WTC11 (cell line): ENCODE measurements around the gene RLN3. TPM values are rescaled to one million over a fixed set of nuclear protein-coding genes. Genes with fewer than 3 reads are reported as not detected.

Source experiments
- ATAC-seq: fragments of 200-7000 bp; cut with Tn5 transposase; 2 replicates; pipeline ENCODE4 v1.10.0; 2021; ENCODE audit warnings: mild to moderate bottlenecking, moderate library complexity
- CTCF ChIA-PET: fragments of 300-600 bp; sonication (Branson Sonifier 250); formaldehyde crosslinking; loops from one replicate; lab custom pipeline; 2021; ENCODE audit warnings: antibody characterized with exemption; lab: Charles Lee
- POLR2A ChIA-PET: fragments of 350-600 bp; sonication (Branson Sonifier 250); formaldehyde crosslinking; loops from one replicate; lab custom pipeline; 2021; ENCODE audit warnings: antibody characterized with exemption; lab: Charles Lee
- DNase-seq: peaks from one replicate; pipeline ENCODE4 v3.0.0; 2021; ENCODE audit warnings: low spot score
- H3K27ac Mint-ChIP-seq: 2 replicates; pipeline ENCODE4 v1.8.0; 2021; ENCODE audit warnings: mixed read lengths
- H3K27me3 Mint-ChIP-seq: 2 replicates; pipeline ENCODE4 v1.8.0; 2021; ENCODE audit warnings: low read depth, mild to moderate bottlenecking, moderate library complexity, mixed read lengths
- H3K36me3 Mint-ChIP-seq: 2 replicates; pipeline ENCODE4 v1.8.0; 2021; ENCODE audit warnings: mixed read lengths
- H3K4me1 Mint-ChIP-seq: 2 replicates; pipeline ENCODE4 v1.8.0; 2022; ENCODE audit warnings: mixed read lengths
- H3K4me3 Mint-ChIP-seq: 2 replicates; pipeline ENCODE4 v1.8.0; 2021; ENCODE audit warnings: mild to moderate bottlenecking, moderate library complexity, mixed read lengths
- H3K9me3 Mint-ChIP-seq: 2 replicates; pipeline ENCODE4 v1.8.0; 2021; ENCODE audit warnings: mixed read lengths
- ELF4 ChIP-seq: sonication (generic); formaldehyde crosslinking; IDR thresholded peaks from 2 replicates; pipeline ENCODE4 v1.8.1; 2022; ENCODE audit warnings: low read depth, mild to moderate bottlenecking, moderate library complexity, missing genetic modification reagents
- ESRRA ChIP-seq: sonication (generic); formaldehyde crosslinking; IDR thresholded peaks from 2 replicates; pipeline ENCODE4 v1.8.1; 2022; ENCODE audit warnings: mild to moderate bottlenecking, missing genetic modification reagents, borderline replicate concordance
- GRHL2 ChIP-seq: fragments of 250-450 bp; sonication (Bioruptor Pico); IDR thresholded peaks from 2 replicates; pipeline ENCODE4 v1.8.0; 2022; ENCODE audit warnings: mild to moderate bottlenecking, moderate library complexity; ENCODE audit not compliant: insufficient replicate concordance, severe bottlenecking
- GTF2I ChIP-seq: fragments of 250-450 bp; sonication (Bioruptor Pico); conservative IDR thresholded peaks from 2 replicates; pipeline ENCODE4 v1.4.0; 2021; ENCODE audit warnings: mild to moderate bottlenecking
- HMGA2 ChIP-seq: fragments of 250-450 bp; sonication (Bioruptor Pico); IDR thresholded peaks from 2 replicates; pipeline ENCODE4 v1.4.0; 2021; ENCODE audit warnings: mild to moderate bottlenecking, moderate library complexity
- IRF2 ChIP-seq: sonication (generic); formaldehyde crosslinking; IDR thresholded peaks from 2 replicates; pipeline ENCODE4 v1.8.0; 2022; ENCODE audit warnings: low read depth, missing genetic modification reagents, borderline replicate concordance
- NR1H2 ChIP-seq: sonication (generic); formaldehyde crosslinking; IDR thresholded peaks from 2 replicates; pipeline ENCODE4 v1.9.0; 2021; ENCODE audit warnings: mild to moderate bottlenecking, moderate library complexity, missing genetic modification reagents
- SOX15 ChIP-seq: fragments of 250-450 bp; sonication (Bioruptor Pico); IDR thresholded peaks from 2 replicates; pipeline ENCODE4 v1.9.0; 2021; ENCODE audit warnings: mild to moderate bottlenecking
- TCF7 ChIP-seq: sonication (generic); formaldehyde crosslinking; IDR thresholded peaks from 2 replicates; pipeline ENCODE4 v1.8.0; 2022; ENCODE audit warnings: mild to moderate bottlenecking, low read depth, missing genetic modification reagents, moderate library complexity
- TEAD1 ChIP-seq: sonication (generic); formaldehyde crosslinking; IDR thresholded peaks from 2 replicates; pipeline ENCODE4 v1.8.0; 2022; ENCODE audit warnings: mild to moderate bottlenecking, missing genetic modification reagents
- USF1 ChIP-seq: sonication (generic); formaldehyde crosslinking; IDR thresholded peaks from 2 replicates; pipeline ENCODE4 v1.8.0; 2022; ENCODE audit warnings: mild to moderate bottlenecking, missing genetic modification reagents
- ZNF138 ChIP-seq: sonication (generic); formaldehyde crosslinking; conservative IDR thresholded peaks from 2 replicates; pipeline ENCODE4 v1.8.1; 2022; ENCODE audit warnings: mild to moderate bottlenecking, moderate library complexity, missing genetic modification reagents
- ZNF281 ChIP-seq: sonication (generic); formaldehyde crosslinking; IDR thresholded peaks from 2 replicates; pipeline ENCODE4 v1.8.0; 2023; ENCODE audit warnings: mild to moderate bottlenecking, missing genetic modification reagents
- total RNA-seq: library from RNA; stranded (reverse); gene quantifications from 3 replicates; pipeline ENCODE4 v1.2.3, GENCODE V29; 2021
- TF ChIP-seq, protein P1 (sequence below): sonication (generic); formaldehyde crosslinking; IDR thresholded peaks from 2 replicates; pipeline ENCODE4 v1.8.1; 2023; ENCODE audit warnings: mild to moderate bottlenecking, missing genetic modification reagents, borderline replicate concordance
- TF ChIP-seq, protein P2 (sequence below): fragments of 250-450 bp; sonication (Bioruptor Pico); conservative IDR thresholded peaks from 2 replicates; pipeline ENCODE4 v1.9.0; 2021; ENCODE audit warnings: mild to moderate bottlenecking
- TF ChIP-seq, protein P3 (sequence below): sonication (generic); formaldehyde crosslinking; conservative IDR thresholded peaks from 2 replicates; pipeline ENCODE4 v1.8.1; 2022; ENCODE audit warnings: mild to moderate bottlenecking, missing genetic modification reagents

RLN3 gene
- total RNA-seq, 1 experiment from 2014 or later: not detected

GRCh38 chr19:14052470-14052869, 24.5 kb downstream of the RLN3 start:
- Mint-ChIP-seq H3K9me3 (no peaks in the 10 kb centered on the region), H3K36me3 (peaks cover 10% of the 10 kb centered on the region), H3K4me3 (no peak overlapping the region), H3K27ac (no peak overlapping the region), H3K4me1 (peaks cover 3% of the 10 kb centered on the region; the same call in 1 of the 2 replicates), H3K27me3 (peaks cover 7% of the 10 kb centered on the region; the same call in 1 of the 2 replicates)
- ATAC-seq (no peak), DNase-seq (no peak)
- POLR2A ChIA-PET: no interaction called here
- TF ChIP-seq, protein P1, sequence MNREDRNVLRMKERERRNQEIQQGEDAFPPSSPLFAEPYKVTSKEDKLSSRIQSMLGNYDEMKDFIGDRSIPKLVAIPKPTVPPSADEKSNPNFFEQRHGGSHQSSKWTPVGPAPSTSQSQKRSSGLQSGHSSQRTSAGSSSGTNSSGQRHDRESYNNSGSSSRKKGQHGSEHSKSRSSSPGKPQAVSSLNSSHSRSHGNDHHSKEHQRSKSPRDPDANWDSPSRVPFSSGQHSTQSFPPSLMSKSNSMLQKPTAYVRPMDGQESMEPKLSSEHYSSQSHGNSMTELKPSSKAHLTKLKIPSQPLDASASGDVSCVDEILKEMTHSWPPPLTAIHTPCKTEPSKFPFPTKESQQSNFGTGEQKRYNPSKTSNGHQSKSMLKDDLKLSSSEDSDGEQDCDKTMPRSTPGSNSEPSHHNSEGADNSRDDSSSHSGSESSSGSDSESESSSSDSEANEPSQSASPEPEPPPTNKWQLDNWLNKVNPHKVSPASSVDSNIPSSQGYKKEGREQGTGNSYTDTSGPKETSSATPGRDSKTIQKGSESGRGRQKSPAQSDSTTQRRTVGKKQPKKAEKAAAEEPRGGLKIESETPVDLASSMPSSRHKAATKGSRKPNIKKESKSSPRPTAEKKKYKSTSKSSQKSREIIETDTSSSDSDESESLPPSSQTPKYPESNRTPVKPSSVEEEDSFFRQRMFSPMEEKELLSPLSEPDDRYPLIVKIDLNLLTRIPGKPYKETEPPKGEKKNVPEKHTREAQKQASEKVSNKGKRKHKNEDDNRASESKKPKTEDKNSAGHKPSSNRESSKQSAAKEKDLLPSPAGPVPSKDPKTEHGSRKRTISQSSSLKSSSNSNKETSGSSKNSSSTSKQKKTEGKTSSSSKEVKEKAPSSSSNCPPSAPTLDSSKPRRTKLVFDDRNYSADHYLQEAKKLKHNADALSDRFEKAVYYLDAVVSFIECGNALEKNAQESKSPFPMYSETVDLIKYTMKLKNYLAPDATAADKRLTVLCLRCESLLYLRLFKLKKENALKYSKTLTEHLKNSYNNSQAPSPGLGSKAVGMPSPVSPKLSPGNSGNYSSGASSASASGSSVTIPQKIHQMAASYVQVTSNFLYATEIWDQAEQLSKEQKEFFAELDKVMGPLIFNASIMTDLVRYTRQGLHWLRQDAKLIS (CRISPR knock-in tag): no peak
- no peak for TF ChIP-seq TCF7 (CRISPR knock-in tag)
- TF ChIP-seq USF1 (CRISPR knock-in tag): no peak
- no peak for TF ChIP-seq NR1H2 (CRISPR knock-in tag)
- TF ChIP-seq, protein P2, sequence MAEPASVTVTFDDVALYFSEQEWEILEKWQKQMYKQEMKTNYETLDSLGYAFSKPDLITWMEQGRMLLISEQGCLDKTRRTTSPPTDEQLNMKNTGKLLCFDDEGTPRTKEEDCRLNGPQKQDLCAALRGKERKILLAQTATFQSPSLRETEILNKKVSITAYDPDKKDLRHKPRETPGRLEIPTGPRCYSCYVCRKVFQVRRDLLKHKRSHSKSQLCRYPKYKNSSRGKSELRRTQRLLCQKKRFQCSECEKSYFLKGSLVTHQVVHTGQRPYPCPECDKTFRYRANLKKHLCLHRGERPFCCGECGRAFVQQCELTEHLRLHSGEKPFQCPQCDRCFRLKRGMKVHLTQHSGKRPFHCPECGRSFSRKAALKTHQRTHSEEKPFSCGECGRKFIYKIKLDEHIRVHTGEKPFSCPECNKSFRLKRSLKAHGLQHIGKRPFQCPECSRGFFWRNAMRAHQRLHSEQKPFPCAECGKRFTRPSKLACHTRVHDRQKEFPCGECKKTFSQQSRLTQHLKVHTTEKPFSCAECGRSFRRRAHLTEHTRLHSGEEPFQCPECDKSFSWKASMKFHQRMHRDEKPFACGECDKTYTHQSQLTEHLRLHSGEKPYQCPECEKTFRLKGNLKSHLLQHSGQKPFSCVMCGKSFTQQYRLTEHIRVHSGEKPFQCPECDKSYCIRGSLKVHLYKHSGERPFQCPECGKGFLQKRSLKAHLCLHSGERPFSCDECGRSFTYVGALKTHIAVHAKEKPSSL (CRISPR knock-in tag): no peak
- TF ChIP-seq ZNF281 (CRISPR knock-in tag): no peak
- no peak for TF ChIP-seq HMGA2
- TF ChIP-seq TEAD1 (CRISPR knock-in tag): no peak
- TF ChIP-seq ESRRA (CRISPR knock-in tag): no peak
- TF ChIP-seq ZNF138 (CRISPR knock-in tag): no peak
- TF ChIP-seq, protein P3, sequence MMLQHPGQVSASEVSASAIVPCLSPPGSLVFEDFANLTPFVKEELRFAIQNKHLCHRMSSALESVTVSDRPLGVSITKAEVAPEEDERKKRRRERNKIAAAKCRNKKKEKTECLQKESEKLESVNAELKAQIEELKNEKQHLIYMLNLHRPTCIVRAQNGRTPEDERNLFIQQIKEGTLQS: no peak
- no peak for TF ChIP-seq GTF2I (CRISPR knock-in tag)
- no peak for TF ChIP-seq SOX15 (CRISPR knock-in tag)
- TF ChIP-seq GRHL2 (CRISPR knock-in tag): no peak
- no peak for TF ChIP-seq ELF4 (CRISPR knock-in tag)
- no peak for TF ChIP-seq IRF2 (CRISPR knock-in tag)
- CTCF ChIA-PET: interaction anchor here (0.6 to 0.9 kb wide), 2 partner anchors 30 to 67 kb away, joined by 3 to 5 read pairs; no protein-coding TSS in a partner anchor
